HG03439 (cell line): ENCODE data around the gene MTSS2.

ENCODE experiments used
- ATAC-seq: cut with Tn5 transposase; IDR thresholded peaks from one replicate; pipeline ENCODE4 v1.9.1; 2021; ENCODE audit warnings: mild to moderate bottlenecking, moderate library complexity; ENCODE audit not compliant: unreplicated experiment

Gene MTSS2

GRCh38 chr16:70700101-70701020 is 14.5 kb upstream of the MTSS2 start:
- ATAC-seq: no peak

- ATAC-seq: no peak
These were observed 13.8 kb upstream of the MTSS2 start for GRCh38 chr16:70699696-70700095.

DNA sequence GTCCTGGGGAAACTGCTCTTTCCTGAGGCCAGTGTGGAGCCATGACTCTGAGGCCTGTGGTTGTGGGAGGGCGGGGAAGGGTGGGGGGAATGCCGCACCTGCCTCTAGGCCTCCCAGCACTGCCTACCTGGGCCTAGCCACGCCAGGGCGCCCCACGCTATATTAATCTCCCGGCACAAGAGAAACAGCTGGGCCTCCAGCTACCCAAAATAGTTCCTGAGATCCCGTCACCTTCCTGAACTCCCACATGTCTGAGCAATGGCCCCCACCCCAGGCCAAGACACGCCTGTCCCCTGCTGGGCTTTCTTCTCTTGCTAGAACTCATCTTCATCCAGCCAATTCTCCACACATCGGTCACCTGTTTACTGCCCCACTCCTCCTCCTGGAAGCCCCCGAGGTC is 13.0 kb upstream of the MTSS2 start:
- ATAC-seq: no peak

DNA sequence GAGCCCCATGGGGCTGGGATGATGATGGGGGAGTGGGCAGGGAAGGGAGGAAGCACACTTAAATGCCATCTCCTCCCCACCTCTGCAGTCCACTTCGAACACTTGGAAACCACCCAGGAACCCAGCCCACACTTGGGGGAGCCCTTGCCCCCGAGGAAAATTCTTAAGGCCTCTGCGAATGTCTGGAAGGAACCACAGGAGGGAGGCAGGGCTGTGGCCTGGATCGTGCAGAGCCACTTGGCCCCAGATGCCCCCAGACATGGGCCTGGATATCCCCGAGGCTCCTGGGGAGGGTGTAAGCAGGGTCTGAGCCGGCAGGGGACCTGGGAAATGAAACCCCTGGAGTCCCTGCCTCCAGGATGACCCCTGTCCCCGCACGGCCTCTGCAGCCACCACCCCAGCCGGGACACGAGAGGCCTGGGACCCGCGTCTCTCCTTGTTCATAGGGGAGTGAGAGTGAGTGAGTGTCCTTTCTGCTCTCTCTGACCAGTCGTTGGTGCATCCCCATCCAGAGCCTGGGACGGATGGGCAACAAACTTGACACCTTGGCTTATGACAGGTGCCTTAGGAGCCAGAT is 11.8 kb upstream of the MTSS2 start:
- no peak for ATAC-seq

DNA sequence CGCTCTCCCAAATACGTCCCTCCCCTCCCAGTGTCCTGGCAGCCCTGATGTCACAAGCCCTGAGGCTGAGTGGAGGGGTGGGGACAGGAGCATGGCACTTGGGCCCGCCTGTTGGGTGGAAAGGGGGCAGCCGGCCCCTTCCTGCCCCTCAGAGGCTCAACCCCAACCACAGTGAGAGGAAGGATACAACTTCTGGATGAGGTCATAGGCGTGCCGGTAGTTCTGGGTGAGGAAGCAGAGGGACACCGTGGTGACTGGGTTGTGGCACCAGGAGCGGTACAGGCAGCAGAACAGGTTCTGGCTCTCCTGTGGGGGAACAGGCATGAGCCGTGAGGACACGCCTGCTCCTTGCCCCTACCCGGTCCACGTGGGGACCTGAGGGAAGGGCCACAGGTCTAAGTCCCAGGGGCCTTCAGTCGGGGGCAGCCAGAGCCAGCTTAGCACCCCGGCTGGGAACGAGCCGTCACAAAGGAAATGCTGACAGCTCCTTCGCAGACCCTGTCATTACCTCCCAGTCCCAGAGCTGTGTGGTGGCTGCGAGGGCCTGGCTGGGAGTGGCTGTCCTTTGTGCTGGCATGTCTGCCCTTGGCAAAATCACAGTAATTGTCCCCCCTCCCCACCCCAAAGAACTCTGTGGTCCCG is 11.2 kb upstream of the MTSS2 start:
- no peak for ATAC-seq

DNA sequence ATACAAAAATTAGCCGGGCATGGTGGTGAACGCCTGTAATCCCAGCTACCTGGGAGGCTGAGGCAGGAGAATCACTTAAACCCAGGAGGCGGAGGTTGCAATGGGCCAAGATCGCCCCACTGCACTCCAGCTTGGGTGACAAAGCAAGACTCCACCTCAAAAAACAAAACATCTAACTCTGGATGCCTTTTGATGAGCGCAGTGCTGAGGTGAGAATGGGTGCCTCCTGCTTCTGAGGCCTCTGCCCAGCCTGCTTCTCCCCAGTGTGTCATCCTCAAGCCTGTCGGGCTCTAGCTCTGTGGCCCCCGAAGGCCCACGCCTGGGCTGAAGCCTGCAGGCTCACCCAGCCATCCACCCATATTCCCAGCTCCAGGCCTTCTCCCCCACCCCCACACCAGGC is 10.5 kb upstream of the MTSS2 start:
- ATAC-seq: no peak

GRCh38 chr16:70695331-70696070 is 9.6 kb upstream of the MTSS2 start:
- no peak for ATAC-seq

DNA sequence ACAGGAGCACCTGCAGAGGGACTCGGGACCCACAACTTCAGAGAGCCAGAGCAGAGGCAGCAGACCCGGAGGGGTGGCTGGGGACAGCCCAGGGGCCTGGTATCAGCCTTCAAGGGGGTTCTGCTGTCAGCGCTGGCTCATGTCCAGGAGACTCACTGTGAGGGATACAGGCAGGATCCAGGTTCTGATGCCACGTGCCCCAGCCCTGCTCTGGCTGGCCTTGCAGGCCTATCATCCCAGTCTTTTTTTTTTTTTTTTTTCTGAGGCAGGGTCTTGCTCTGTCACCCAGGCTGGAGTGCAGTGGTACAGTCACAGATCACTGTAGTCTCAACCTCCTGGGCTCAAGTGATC is 9.0 kb upstream of the MTSS2 start:
- no peak for ATAC-seq

GRCh38 chr16:70694088-70694867 is 8.4 kb upstream of the MTSS2 start:
- ATAC-seq: no peak

DNA sequence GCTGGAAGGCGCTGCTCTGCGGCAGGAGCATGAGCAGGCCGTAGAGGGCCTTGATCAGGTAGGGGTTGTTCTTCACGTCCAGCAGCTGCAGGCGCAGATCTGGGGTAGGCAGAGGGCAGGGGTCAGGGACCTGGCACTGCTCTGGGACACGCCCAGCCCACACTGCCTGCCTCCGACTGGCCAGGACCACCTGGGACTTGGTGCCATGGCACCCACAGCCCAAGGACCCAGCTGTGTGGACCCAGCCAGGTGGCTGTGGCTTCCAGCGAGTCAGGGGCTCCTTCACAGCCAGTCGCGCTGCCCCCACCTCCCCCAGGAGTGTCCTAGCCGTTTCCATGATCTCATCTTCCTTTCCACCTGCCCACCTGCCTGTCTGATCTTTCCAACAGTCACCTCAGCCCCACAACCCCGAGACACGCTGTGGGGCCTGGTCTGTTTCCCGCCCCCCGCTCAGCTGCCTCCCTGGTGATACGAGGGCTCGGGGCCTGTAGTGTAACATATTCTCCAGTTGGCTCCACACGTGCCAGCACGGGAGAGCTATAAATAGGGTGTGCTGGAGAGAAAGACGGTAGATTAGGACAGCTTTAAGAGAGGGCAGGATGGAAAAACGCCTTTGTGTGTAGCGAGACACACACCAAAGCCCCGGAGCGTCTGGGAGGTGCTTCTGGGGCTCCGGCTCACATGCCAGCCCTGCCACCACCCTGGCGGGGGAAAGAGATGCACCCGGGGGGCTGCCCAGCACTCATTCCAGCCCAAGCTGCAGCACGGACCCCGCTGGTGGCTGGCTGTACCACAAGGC is 7.2 kb upstream of the MTSS2 start:
- no peak for ATAC-seq

DNA sequence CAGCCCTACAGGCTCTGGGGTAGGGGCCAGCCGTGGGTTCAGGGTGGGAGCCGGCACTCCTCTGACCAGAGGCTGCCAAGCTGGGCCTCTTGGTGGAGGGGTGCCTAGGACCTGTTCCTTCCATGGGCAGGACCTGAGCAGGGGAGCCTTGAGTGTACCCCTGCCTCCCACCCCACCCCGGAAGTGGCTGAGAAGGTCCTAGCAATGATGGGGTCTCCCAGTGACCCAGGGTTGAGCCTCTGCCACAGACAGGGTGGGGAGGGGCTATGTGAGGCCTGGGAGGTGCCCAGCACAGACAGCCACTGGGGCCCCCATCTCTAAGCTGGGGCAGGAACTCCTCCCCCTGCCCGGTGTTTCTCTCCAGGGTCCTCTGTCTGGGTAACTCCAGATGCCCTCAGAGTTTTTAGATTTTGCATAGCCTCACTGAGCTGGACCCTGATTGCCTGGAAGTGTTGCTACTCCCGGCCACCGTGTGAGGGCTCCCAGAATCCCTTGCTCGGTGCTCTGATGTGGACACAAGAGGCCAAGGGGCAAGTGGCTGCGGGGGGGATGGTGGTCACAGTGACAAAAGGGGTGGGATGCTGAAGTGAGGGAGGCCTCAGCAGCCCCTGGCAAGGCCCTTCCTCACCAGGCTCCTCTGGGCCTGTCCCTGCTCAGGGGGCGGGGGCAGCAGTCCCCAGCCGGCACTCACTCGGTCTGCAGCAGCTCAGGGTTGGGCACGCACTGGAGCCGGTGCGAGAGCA is 6.4 kb upstream of the MTSS2 start:
- ATAC-seq: no peak

DNA sequence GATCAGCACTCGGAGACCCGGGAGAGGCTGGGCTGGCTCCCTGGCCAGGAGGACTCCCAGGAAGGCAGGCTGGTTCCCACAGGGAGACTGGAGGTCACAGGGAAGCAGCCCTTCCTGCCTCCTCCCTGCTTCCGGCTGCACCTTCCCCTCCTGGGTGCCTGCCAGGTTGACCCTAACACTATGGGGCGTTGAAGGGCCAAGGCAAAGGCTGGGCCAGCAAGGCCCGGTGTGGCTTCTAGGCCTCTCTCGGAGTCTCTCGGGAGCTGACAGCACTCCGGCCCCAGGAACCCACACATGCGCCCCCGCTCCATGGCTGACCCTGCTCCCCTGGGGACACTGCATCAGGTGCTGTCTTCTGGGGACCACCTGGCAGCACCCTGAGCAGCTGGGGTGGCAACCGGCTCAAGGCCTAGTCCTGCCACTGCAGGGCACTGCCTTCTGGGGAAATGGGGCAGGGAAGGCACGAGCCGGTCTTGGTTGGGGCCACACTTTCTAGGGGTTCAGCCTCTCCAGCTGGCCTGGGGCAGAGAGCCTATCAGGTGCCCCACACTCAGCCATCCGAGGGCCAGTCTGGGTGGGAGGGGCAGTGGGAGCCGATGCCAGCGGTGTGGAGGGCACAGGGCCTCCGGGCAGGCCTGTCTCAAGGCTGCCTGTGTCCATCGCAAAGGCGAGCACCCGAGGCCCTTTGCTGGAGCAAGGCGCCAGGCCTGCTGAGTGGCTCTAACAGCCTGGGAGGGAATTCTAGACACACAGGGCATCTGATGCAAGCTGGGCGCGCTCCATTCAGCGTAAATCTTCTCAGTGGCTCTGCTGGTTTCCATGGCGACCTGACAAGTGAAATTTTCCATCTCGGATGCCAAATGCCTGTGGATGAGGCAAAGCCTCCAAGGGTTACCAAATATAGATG is 5.6 kb upstream of the MTSS2 start:
- no peak for ATAC-seq

DNA sequence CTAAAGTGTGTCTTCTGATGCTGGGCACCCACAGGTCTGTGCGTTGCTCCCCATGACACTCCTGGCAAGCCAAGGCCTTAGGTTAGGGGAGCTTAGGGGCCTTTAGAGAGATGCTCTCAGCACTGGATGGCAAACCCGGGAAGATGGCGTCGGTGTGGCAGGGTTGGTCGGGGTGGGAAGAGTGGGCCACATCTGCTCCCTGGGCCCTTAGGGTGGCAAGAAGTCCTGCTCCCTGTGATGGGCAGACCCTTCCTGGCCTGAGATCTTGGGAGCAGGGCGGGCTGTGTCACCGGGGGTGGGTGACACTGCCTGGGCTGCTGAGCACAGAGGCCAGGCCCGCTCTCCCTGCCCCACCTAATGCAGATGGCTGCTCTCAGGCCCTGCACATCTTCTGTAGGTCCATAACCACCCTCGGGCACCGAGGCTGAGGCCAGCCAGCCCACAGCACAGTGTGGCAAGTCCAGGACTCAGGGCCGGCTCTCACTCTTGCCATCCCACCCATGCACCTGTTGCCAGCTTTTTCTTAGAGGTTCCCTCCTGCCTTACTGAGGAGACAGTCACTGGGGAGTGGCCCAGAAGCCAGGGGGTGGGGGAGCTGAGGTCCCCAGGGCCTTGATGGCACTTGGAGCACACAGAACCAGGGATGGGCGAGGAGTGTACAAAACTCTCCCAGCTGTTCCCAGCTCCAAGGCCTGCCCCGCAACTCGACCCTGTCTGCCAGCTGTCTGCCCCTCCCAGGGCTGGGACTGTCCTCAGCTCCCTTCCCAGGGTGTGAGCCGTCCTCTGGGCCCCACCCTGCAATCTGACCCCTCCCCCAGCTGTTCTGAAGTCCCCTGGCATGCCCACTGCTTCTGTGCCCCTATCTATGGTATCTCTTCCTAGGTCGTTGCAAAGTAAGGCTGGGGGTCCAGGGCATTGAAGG is 4.4 kb upstream of the MTSS2 start:
- no peak for ATAC-seq

GRCh38 chr16:70689035-70689969 is 3.4 kb upstream of the MTSS2 start:
- ATAC-seq: no peak

DNA sequence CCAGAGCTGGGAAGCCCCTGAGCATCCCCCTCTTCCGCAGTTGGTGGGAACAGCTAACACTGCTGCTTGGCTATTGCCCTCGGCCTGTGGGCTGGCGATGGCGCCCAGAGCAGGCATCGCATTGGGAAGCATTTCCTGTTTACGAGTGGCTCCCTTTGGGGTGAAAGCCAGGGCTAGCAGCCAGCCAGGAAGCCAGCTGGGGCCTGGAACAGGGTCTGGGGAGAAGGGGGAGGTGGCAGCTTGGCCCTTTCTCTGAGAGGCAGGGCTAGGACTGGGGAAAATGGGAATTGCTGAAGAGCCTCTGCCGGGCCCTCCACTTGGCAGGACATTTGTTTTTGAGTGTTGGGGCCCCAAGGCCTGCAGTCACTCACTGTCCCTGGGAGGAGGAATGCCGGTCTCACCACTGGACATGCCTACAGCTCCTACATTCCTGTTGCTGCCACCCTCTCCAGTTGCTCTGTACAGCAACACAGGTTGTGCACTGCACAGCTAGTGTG is 2.4 kb upstream of the MTSS2 start:
- ATAC-seq: no peak
